ENCODE data around the gene C17orf100. TPM values are rescaled to one million over a fixed set of nuclear protein-coding genes. Genes with fewer than 3 reads are reported as not detected.

The C17orf100 gene
- polyA plus RNA-seq, 1 donor (not counting 4 experiments of a cell fraction or from before 2014, with no cell fraction given) = 0.49 TPM

- FAIRE-seq = no peak
- Histone ChIP-seq H3K27ac (ENCODE audit: control insufficient read depth, insufficient read depth, low read length) (no peak overlapping the region), H3K79me2 (ENCODE audit: control insufficient read depth, insufficient read depth, low read length) (no peaks in the 10 kb centered on the region), H4K20me1 (ENCODE audit: control insufficient read depth, extremely low read depth, insufficient read depth, low read length) (no peaks in the 10 kb centered on the region), H3K4me3 (ENCODE audit: control insufficient read depth in 2 of 3, extremely low read depth in 1 of 3, insufficient read depth in 2 of 3, low read depth in 1 of 3, low read length in 3 of 3) (no peak overlapping the region), H3K9ac (ENCODE audit: control insufficient read depth, extremely low read depth, insufficient read depth, low read length) (no peak overlapping the region), H3K27me3 (ENCODE audit: control insufficient read depth, extremely low read depth, insufficient read depth, low read length) (no peaks in the 10 kb centered on the region), H3K9me1 (ENCODE audit: control insufficient read depth, extremely low read depth, insufficient read depth, low read length) (no peaks in the 10 kb centered on the region), H3K4me2 (ENCODE audit: control insufficient read depth, extremely low read depth, insufficient read depth, low read depth, low read length) (no peak overlapping the region), H3K9me3 (ENCODE audit: control insufficient read depth, low read depth, low read length) (no peaks in the 10 kb centered on the region), H3K36me3 (ENCODE audit: control insufficient read depth in 2 of 2, extremely low read depth in 1 of 2, insufficient read depth in 2 of 2, low read length in 2 of 2) (no peaks in the 10 kb centered on the region), H3K4me1 (ENCODE audit: control insufficient read depth, extremely low read depth, insufficient read depth, low read length) (no peaks in the 10 kb centered on the region), H2AFZ (ENCODE audit: control insufficient read depth, low read length) (no peak overlapping the region)
- TF ChIP-seq EZH2 (IDR thresholded peaks at IDR 0.05; ENCODE audit: low read length) = no peak
- no peak for TF ChIP-seq CTCF (optimal IDR thresholded peaks at IDR 0.05 in 1 of 3, IDR thresholded peaks at IDR 0.05 in 1 of 3, conservative IDR thresholded peaks at IDR 0.05 in 1 of 3; ENCODE audit: extremely low read depth in 1 of 3, insufficient read depth in 2 of 3, low read length in 3 of 3)
- no peak for DNase-seq (ENCODE audit: low read depth, low spot score)
- dilution Hi-C loops (cut with MboI; ENCODE audit: extremely low pct_ligation_motif_present, low sequenced_read_pairs) = no loop called here
Measured at GRCh38 chr17:6688944-6689343, 37.4 kb downstream of the C17orf100 start.

- FAIRE-seq (no peak), DNase-seq (ENCODE audit: low read depth, low spot score) (no peak)
- Histone ChIP-seq H2AFZ (ENCODE audit: control insufficient read depth, low read length) (no peak overlapping the region), H3K9me1 (ENCODE audit: control insufficient read depth, extremely low read depth, insufficient read depth, low read length) (no peaks in the 10 kb centered on the region), H3K27me3 (ENCODE audit: control insufficient read depth, extremely low read depth, insufficient read depth, low read length) (peaks cover 5% of the 10 kb centered on the region), H3K27ac (ENCODE audit: control insufficient read depth, insufficient read depth, low read length) (no peak overlapping the region), H4K20me1 (ENCODE audit: control insufficient read depth, extremely low read depth, insufficient read depth, low read length) (no peaks in the 10 kb centered on the region), H3K4me2 (ENCODE audit: control insufficient read depth, extremely low read depth, insufficient read depth, low read depth, low read length) (no peak overlapping the region), H3K9me3 (ENCODE audit: control insufficient read depth, low read depth, low read length) (no peaks in the 10 kb centered on the region), H3K4me1 (ENCODE audit: control insufficient read depth, extremely low read depth, insufficient read depth, low read length) (no peaks in the 10 kb centered on the region), H3K79me2 (ENCODE audit: control insufficient read depth, insufficient read depth, low read length) (no peaks in the 10 kb centered on the region), H3K9ac (ENCODE audit: control insufficient read depth, extremely low read depth, insufficient read depth, low read length) (no peak overlapping the region), H3K36me3 (ENCODE audit: control insufficient read depth in 2 of 2, extremely low read depth in 1 of 2, insufficient read depth in 2 of 2, low read length in 2 of 2) (no peaks in the 10 kb centered on the region), H3K4me3 (ENCODE audit: control insufficient read depth in 2 of 3, extremely low read depth in 1 of 3, insufficient read depth in 2 of 3, low read depth in 1 of 3, low read length in 3 of 3) (no peak overlapping the region)
- TF ChIP-seq CTCF (optimal IDR thresholded peaks at IDR 0.05 in 1 of 3, IDR thresholded peaks at IDR 0.05 in 1 of 3, conservative IDR thresholded peaks at IDR 0.05 in 1 of 3; ENCODE audit: extremely low read depth in 1 of 3, insufficient read depth in 2 of 3, low read length in 3 of 3) (no peak), EZH2 (IDR thresholded peaks at IDR 0.05; ENCODE audit: low read length) (no peak)
- dilution Hi-C loops (cut with MboI; ENCODE audit: extremely low pct_ligation_motif_present, low sequenced_read_pairs) = no loop called here
Measured at GRCh38 chr17:6690641-6691040, 39.1 kb downstream of the C17orf100 start.

Data from keratinocyte (primary cell).